ENCODE data around the gene ADCY7.

The ADCY7 gene

GRCh38 chr16:50315346-50315997, 49.1 kb downstream of the ADCY7 start:
- DNase-seq: no peak

- DNase-seq: no peak
Measured at GRCh38 chr16:50316102-50316847, 49.9 kb downstream of the ADCY7 start.

GRCh38 chr16:50316848-50317630, 50.7 kb downstream of the ADCY7 start:
- no peak for DNase-seq

GRCh38 chr16:50318796-50319578, 52.6 kb downstream of the ADCY7 start:
- DNase-seq: no peak

- DNase-seq: no peak
Measured at GRCh38 chr16:50320310-50320709, 54.0 kb downstream of the ADCY7 start.

GRCh38 chr16:50322333-50322732, 56.0 kb downstream of the ADCY7 start:
- DNase-seq: no peak

GRCh38 chr16:50323335-50324011, 57.1 kb downstream of the ADCY7 start:
- DNase-seq: no peak

- no peak for DNase-seq
Measured at GRCh38 chr16:50324345-50324744, 58.0 kb downstream of the ADCY7 start.

- no peak for DNase-seq
Measured at GRCh38 chr16:50326264-50326663, 59.9 kb downstream of the ADCY7 start.

GRCh38 chr16:50326835-50327465, 60.6 kb downstream of the ADCY7 start:
- DNase-seq: peak; percentile 87

GRCh38 chr16:50329446-50330189, 63.3 kb downstream of the ADCY7 start:
- DNase-seq: no peak

GRCh38 chr16:50331570-50331969, 65.2 kb downstream of the ADCY7 start:
- DNase-seq: no peak

- DNase-seq: no peak
Measured at GRCh38 chr16:50332599-50332998, 66.2 kb downstream of the ADCY7 start.

GRCh38 chr16:50334106-50334975, 68.0 kb downstream of the ADCY7 start:
- no peak for DNase-seq

- peak; percentile 87 for DNase-seq
Measured at GRCh38 chr16:50335196-50335958, 69.0 kb downstream of the ADCY7 start.

- DNase-seq: no peak
Measured at GRCh38 chr16:50336884-50337283, 70.5 kb downstream of the ADCY7 start.

- DNase-seq: peak; percentile 73
Measured at GRCh38 chr16:50338371-50339231, 72.2 kb downstream of the ADCY7 start.

- DNase-seq: no peak
Measured at GRCh38 chr16:50340578-50340977, 74.2 kb downstream of the ADCY7 start.

Measured in activated CD4-positive, alpha-beta T cell treated with anti-CD3 and anti-CD28 coated beads, Interleukin-2, Interleukin-6, amounts not matched to agents 100 ng/mL and 50 ng/mL, durations not matched to agents 16 hours and 8 hours (primary cell).